IgD-negative memory B cell (primary cell): ENCODE measurements around the gene STAT5B. TPM values are rescaled to one million over a fixed set of nuclear protein-coding genes. Genes with fewer than 3 reads are reported as not detected.

Experiments
- H3K27ac Mint-ChIP-seq, 3 donors: one replicate each; pipeline ENCODE4 v1.8.0; 2020 to 2022; ENCODE audit warnings: mild to moderate bottlenecking in 3 of 3, mixed read lengths in 3 of 3, moderate library complexity in 1 of 3
- H3K27me3 Mint-ChIP-seq: one replicate; pipeline ENCODE4 v1.8.0; 2021; ENCODE audit warnings: mixed read lengths
- H3K36me3 Mint-ChIP-seq: one replicate; pipeline ENCODE4 v1.8.0; 2020; ENCODE audit warnings: mild to moderate bottlenecking, mixed read lengths
- H3K4me1 Mint-ChIP-seq, 3 donors: one replicate each; pipeline ENCODE4 v1.8.0; 2020 to 2022; ENCODE audit warnings: mixed read lengths in 3 of 3, mild to moderate bottlenecking in 1 of 3
- H3K4me3 Mint-ChIP-seq, 4 donors: one replicate each; pipeline ENCODE4 v1.8.0; 2020 to 2022; ENCODE audit warnings: mild to moderate bottlenecking in 4 of 4, mixed read lengths in 4 of 4, moderate library complexity in 3 of 4
- H3K9me3 Mint-ChIP-seq, 3 donors: one replicate each; pipeline ENCODE4 v1.8.0; 2020 to 2021; ENCODE audit warnings: mixed read lengths in 3 of 3, mild to moderate bottlenecking in 1 of 3
- polyA plus RNA-seq: library from polyadenylated mRNA; unstranded; fragments of 300-500 nt; fragmentation: Illumina TruSeq; gene quantifications from one replicate; pipeline ENCODE4 v1.2.3, GENCODE V29; 2021

Gene STAT5B
- polyA plus RNA-seq, 1 donor from 2014 or later = 60.4 TPM

GRCh38 chr17:42184713-42185620 lies 91.2 kb downstream of the STAT5B start, which contains the start of gene HCRT:
TSS of gene HCRT (minus strand) at chr17:42185452. CDS start at chr17:42185365, 87 bp downstream.
- peaks cover 14 to 20% (median 15%) of the 10 kb centered on the region in 3 donors for H3K4me1 Mint-ChIP-seq
- no peaks in the 10 kb centered on the region for H3K9me3 Mint-ChIP-seq
- peak within 1 kb of the TSS; percentile 89 to 96 (median 92) for H3K4me3 Mint-ChIP-seq
- peak within 1 kb of the TSS; percentile 53 to 87 (median 63) for H3K27ac Mint-ChIP-seq
- H3K27me3 Mint-ChIP-seq = peaks cover 5% of the 10 kb centered on the region
- no peaks in the 10 kb centered on the region for H3K36me3 Mint-ChIP-seq

GRCh38 chr17:42183741-42184711 lies 92.2 kb downstream of the STAT5B start:
- peaks cover 5% of the 10 kb centered on the region for H3K27me3 Mint-ChIP-seq
- H3K4me3 Mint-ChIP-seq = peak overlapping the region; percentile 89 to 97 (median 94)
- H3K9me3 Mint-ChIP-seq = no peaks in the 10 kb centered on the region
- H3K4me1 Mint-ChIP-seq = peaks cover 20 to 26% (median 21%) of the 10 kb centered on the region in 3 donors
- H3K36me3 Mint-ChIP-seq = no peaks in the 10 kb centered on the region
- peak overlapping the region; percentile 87 to 98 (median 97) for H3K27ac Mint-ChIP-seq

- H3K27me3 Mint-ChIP-seq = peaks cover 5% of the 10 kb centered on the region
- H3K4me3 Mint-ChIP-seq = peak overlapping the region; percentile 89 to 97 (median 94)
- no peaks in the 10 kb centered on the region for H3K9me3 Mint-ChIP-seq
- no peaks in the 10 kb centered on the region for H3K36me3 Mint-ChIP-seq
- H3K27ac Mint-ChIP-seq = peak overlapping the region; percentile 87 to 98 (median 97)
- peaks cover 28 to 34% (median 30%) of the 10 kb centered on the region in 3 donors for H3K4me1 Mint-ChIP-seq
Observed at GRCh38 chr17:42182927-42183734, 93.1 kb downstream of the STAT5B start.

GRCh38 chr17:42181851-42182207 lies 94.4 kb downstream of the STAT5B start:
- Mint-ChIP-seq H3K36me3 (peaks cover 2% of the 10 kb centered on the region), H3K4me3 (peak overlapping the region in 3 of 4 donors; percentile 8 to 89 (median 87)), H3K4me1 (peaks cover 30 to 34% (median 31%) of the 10 kb centered on the region in 3 donors), H3K27me3 (peaks cover 5% of the 10 kb centered on the region), H3K27ac (peak overlapping the region in 2 of 3 donors; percentile 83 to 89), H3K9me3 (no peaks in the 10 kb centered on the region)

GRCh38 chr17:42180922-42181850 lies 95.0 kb downstream of the STAT5B start, which contains the start of gene KCNH4:
TSS of gene KCNH4 (minus strand) at chr17:42181142. CDS start at chr17:42180945, 197 bp downstream.
- Mint-ChIP-seq H3K4me1 (peaks cover 30 to 34% (median 31%) of the 10 kb centered on the region in 3 donors), H3K27me3 (peaks cover 5% of the 10 kb centered on the region), H3K4me3 (peak within 1 kb of the TSS; percentile 63 to 89 (median 84)), H3K36me3 (peaks cover 2% of the 10 kb centered on the region), H3K9me3 (no peaks in the 10 kb centered on the region), H3K27ac (peak within 1 kb of the TSS in 2 of 3 donors; percentile 83 to 89)

- Mint-ChIP-seq H3K27me3 (peaks cover 5% of the 10 kb centered on the region), H3K27ac (peak overlapping the region in 1 of 3 donors; percentile 59), H3K36me3 (peaks cover 2% of the 10 kb centered on the region), H3K4me3 (peak overlapping the region; percentile 55 to 87 (median 72)), H3K9me3 (no peaks in the 10 kb centered on the region), H3K4me1 (peaks cover 30 to 34% (median 31%) of the 10 kb centered on the region in 3 donors)
Observed at GRCh38 chr17:42180411-42180921, 95.7 kb downstream of the STAT5B start.

- no peaks in the 10 kb centered on the region for H3K9me3 Mint-ChIP-seq
- peaks cover 30 to 33% (median 31%) of the 10 kb centered on the region in 3 donors for H3K4me1 Mint-ChIP-seq
- peaks cover 6% of the 10 kb centered on the region for H3K27me3 Mint-ChIP-seq
- H3K27ac Mint-ChIP-seq = peak overlapping the region in 1 of 3 donors; percentile 59
- peak overlapping the region; percentile 55 to 87 (median 72) for H3K4me3 Mint-ChIP-seq
- H3K36me3 Mint-ChIP-seq = peaks cover 2% of the 10 kb centered on the region
Observed at GRCh38 chr17:42179911-42180410, 96.2 kb downstream of the STAT5B start.

GRCh38 chr17:42179335-42179734 lies 96.9 kb downstream of the STAT5B start:
- H3K4me3 Mint-ChIP-seq = peak overlapping the region in 3 of 4 donors; percentile 60 to 81 (median 63)
- peaks cover 6% of the 10 kb centered on the region for H3K27me3 Mint-ChIP-seq
- H3K9me3 Mint-ChIP-seq = no peaks in the 10 kb centered on the region
- H3K4me1 Mint-ChIP-seq = peaks cover 25 to 27% (median 27%) of the 10 kb centered on the region in 3 donors
- peak overlapping the region; percentile 3 to 73 (median 59) for H3K27ac Mint-ChIP-seq
- H3K36me3 Mint-ChIP-seq = peaks cover 2% of the 10 kb centered on the region

- Mint-ChIP-seq H3K4me1 (peaks cover 24 to 27% (median 25%) of the 10 kb centered on the region in 3 donors), H3K4me3 (peak overlapping the region; percentile 10 to 62 (median 52)), H3K27ac (peak overlapping the region; percentile 59 to 73 (median 71)), H3K9me3 (no peaks in the 10 kb centered on the region), H3K36me3 (peaks cover 2% of the 10 kb centered on the region), H3K27me3 (peaks cover 6% of the 10 kb centered on the region)
Observed at GRCh38 chr17:42178817-42179216, 97.4 kb downstream of the STAT5B start.

- Mint-ChIP-seq H3K27ac (no peak overlapping the region), H3K27me3 (peaks cover 6% of the 10 kb centered on the region), H3K9me3 (no peaks in the 10 kb centered on the region), H3K4me1 (peaks cover 15 to 23% (median 18%) of the 10 kb centered on the region in 3 donors), H3K36me3 (peaks cover 2% of the 10 kb centered on the region), H3K4me3 (peak overlapping the region in 2 of 4 donors; percentile 9 to 34)
Observed at GRCh38 chr17:42177684-42178083, 98.5 kb downstream of the STAT5B start.

GRCh38 chr17:42174126-42174783 lies 101.9 kb downstream of the STAT5B start:
- Mint-ChIP-seq H3K36me3 (peaks cover 5% of the 10 kb centered on the region), H3K27me3 (peaks cover 1% of the 10 kb centered on the region), H3K9me3 (no peaks in the 10 kb centered on the region), H3K27ac (no peak overlapping the region), H3K4me1 (peaks cover 10 to 12% (median 11%) of the 10 kb centered on the region in 3 donors), H3K4me3 (peak overlapping the region in 1 of 4 donors; percentile 9)

GRCh38 chr17:42171831-42172230 lies 104.4 kb downstream of the STAT5B start:
- Mint-ChIP-seq H3K4me3 (no peak overlapping the region), H3K27ac (no peak overlapping the region), H3K36me3 (peaks cover 3% of the 10 kb centered on the region), H3K9me3 (no peaks in the 10 kb centered on the region), H3K4me1 (no peaks in the 10 kb centered on the region), H3K27me3 (peaks cover 1% of the 10 kb centered on the region)
